ENCODE data around the gene S100A13.

The S100A13 gene

GRCh38 chr1:153610811-153611301, 16.4 kb downstream of the S100A13 start:
- Mint-ChIP-seq H3K36me3 (ENCODE audit: low read depth) (no peaks in the 10 kb centered on the region), H3K4me3 (no peak overlapping the region), H3K27me3 (ENCODE audit: low read depth, poor library complexity) (peaks cover 5% of the 10 kb centered on the region), H3K9me3 (no peaks in the 10 kb centered on the region), H3K27ac (no peak overlapping the region), H3K4me1 (peaks cover 69% of the 10 kb centered on the region)
- no peak for TF ChIP-seq CTCF (IDR thresholded peaks at IDR 0.05)
- no peak for DNase-seq

GRCh38 chr1:153610334-153610733, 17.0 kb downstream of the S100A13 start:
- Mint-ChIP-seq H3K4me3 (no peak overlapping the region), H3K9me3 (no peaks in the 10 kb centered on the region), H3K27me3 (ENCODE audit: low read depth, poor library complexity) (peaks cover 3% of the 10 kb centered on the region), H3K36me3 (ENCODE audit: low read depth) (no peaks in the 10 kb centered on the region), H3K27ac (no peak overlapping the region), H3K4me1 (peaks cover 69% of the 10 kb centered on the region)
- no peak for TF ChIP-seq CTCF (IDR thresholded peaks at IDR 0.05)
- no peak for DNase-seq

- peak overlapping the region; percentile 76 for H3K27ac Mint-ChIP-seq
- H3K36me3 Mint-ChIP-seq (ENCODE audit: low read depth), result no peaks in the 10 kb centered on the region
- no peak for DNase-seq
- H3K4me3 Mint-ChIP-seq, result peak overlapping the region; percentile 70
- peaks cover 3% of the 10 kb centered on the region for H3K27me3 Mint-ChIP-seq (ENCODE audit: low read depth, poor library complexity)
- no peak for TF ChIP-seq CTCF (IDR thresholded peaks at IDR 0.05)
- H3K9me3 Mint-ChIP-seq, result no peaks in the 10 kb centered on the region
- peaks cover 65% of the 10 kb centered on the region for H3K4me1 Mint-ChIP-seq
These were observed 17.8 kb downstream of the S100A13 start for GRCh38 chr1:153609585-153609907.

- no peaks in the 10 kb centered on the region for H3K36me3 Mint-ChIP-seq (ENCODE audit: low read depth)
- TF ChIP-seq CTCF (IDR thresholded peaks at IDR 0.05), result no peak
- H3K4me3 Mint-ChIP-seq, result peak overlapping the region; percentile 70
- H3K27ac Mint-ChIP-seq, result peak overlapping the region; percentile 76
- H3K4me1 Mint-ChIP-seq, result peaks cover 61% of the 10 kb centered on the region
- peak; percentile 84 for DNase-seq
- H3K27me3 Mint-ChIP-seq (ENCODE audit: low read depth, poor library complexity), result peaks cover 3% of the 10 kb centered on the region
- no peaks in the 10 kb centered on the region for H3K9me3 Mint-ChIP-seq
These were observed 18.3 kb downstream of the S100A13 start for GRCh38 chr1:153608742-153609584.

- H3K4me1 Mint-ChIP-seq, result peaks cover 57% of the 10 kb centered on the region
- H3K27me3 Mint-ChIP-seq (ENCODE audit: low read depth, poor library complexity), result peaks cover 6% of the 10 kb centered on the region
- H3K4me3 Mint-ChIP-seq, result no peak overlapping the region
- H3K9me3 Mint-ChIP-seq, result no peaks in the 10 kb centered on the region
- no peak overlapping the region for H3K27ac Mint-ChIP-seq
- no peak for DNase-seq
- no peak for TF ChIP-seq CTCF (IDR thresholded peaks at IDR 0.05)
- no peaks in the 10 kb centered on the region for H3K36me3 Mint-ChIP-seq (ENCODE audit: low read depth)
These were observed 19.1 kb downstream of the S100A13 start for GRCh38 chr1:153608089-153608682.

Measured in nephron progenitor cell (in vitro differentiated cells).